IPS-15b (cell line): Measurements from ENCODE around the gene KDM5A.

Experiments
- H3K27me3 ChIP-seq: one replicate; pipeline ENCODE4 v1.6.1; 2013; ENCODE audit warnings: low read length; ENCODE audit not compliant: control insufficient read depth, insufficient read depth
- H3K36me3 ChIP-seq: one replicate; pipeline ENCODE4 v1.6.1; 2013; ENCODE audit warnings: low read length; ENCODE audit not compliant: control insufficient read depth, insufficient read depth
- H3K4me1 ChIP-seq: one replicate; pipeline ENCODE4 v1.6.1; 2013; ENCODE audit warnings: mild to moderate bottlenecking, low read length; ENCODE audit not compliant: control insufficient read depth, insufficient read depth
- H3K4me3 ChIP-seq: one replicate; pipeline ENCODE4 v1.5.1; 2013; ENCODE audit warnings: low read depth, low read length
- H3K9ac ChIP-seq: one replicate; pipeline ENCODE4 v1.6.1; 2013; ENCODE audit warnings: low read depth, mild to moderate bottlenecking, low read length
- H3K9me3 ChIP-seq: one replicate; pipeline ENCODE4 v1.6.1; 2013; ENCODE audit warnings: mild to moderate bottlenecking, low read length; ENCODE audit not compliant: control insufficient read depth, insufficient read depth

KDM5A gene

DNA sequence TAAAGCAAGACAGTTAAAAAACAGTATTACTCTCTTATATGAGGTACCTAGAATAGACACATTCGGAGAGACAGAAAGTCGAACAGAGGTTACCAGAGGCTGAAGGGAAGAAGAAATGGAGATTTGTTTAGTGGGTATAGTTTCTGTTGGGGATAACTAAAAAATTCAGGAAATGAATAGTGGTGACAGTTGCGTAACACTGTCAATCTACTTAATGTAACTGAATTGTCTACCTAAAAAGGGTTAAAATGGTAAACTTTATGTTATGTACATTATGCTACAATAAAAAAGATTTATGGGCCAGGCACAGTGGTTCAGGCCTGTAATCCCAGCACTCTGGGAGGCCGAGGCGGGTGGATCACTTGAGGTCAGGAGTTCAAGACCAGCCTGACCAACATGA lies 95.9 kb downstream of the KDM5A start:
- no peak overlapping the region for H3K9ac ChIP-seq
- H3K4me3 ChIP-seq = no peak overlapping the region
- no peaks in the 10 kb centered on the region for H3K27me3 ChIP-seq
- no peaks in the 10 kb centered on the region for H3K9me3 ChIP-seq
- no peaks in the 10 kb centered on the region for H3K4me1 ChIP-seq
- peaks cover 7% of the 10 kb centered on the region for H3K36me3 ChIP-seq

DNA sequence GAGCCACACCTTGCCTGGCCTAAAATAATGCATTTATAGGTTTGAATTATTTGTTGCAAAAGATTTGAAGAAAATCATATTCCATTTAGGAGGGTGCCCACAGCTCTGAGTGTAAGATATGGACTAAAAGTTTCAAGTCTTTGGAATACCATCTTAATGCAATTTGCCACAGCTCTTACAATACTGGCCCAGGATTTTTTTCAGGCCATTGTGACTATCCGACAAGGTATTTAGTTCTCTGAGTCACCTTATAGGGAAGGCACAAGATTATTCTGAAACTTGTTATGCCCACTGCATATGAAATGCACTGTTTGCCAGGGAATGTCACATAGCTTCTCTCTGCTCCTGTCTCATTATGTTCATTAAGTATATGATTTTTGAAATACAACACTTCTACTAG lies 96.9 kb downstream of the KDM5A start:
- Histone ChIP-seq H3K9me3 (no peaks in the 10 kb centered on the region), H3K9ac (no peak overlapping the region), H3K4me1 (no peaks in the 10 kb centered on the region), H3K36me3 (peaks cover 7% of the 10 kb centered on the region), H3K27me3 (no peaks in the 10 kb centered on the region), H3K4me3 (no peak overlapping the region)

DNA sequence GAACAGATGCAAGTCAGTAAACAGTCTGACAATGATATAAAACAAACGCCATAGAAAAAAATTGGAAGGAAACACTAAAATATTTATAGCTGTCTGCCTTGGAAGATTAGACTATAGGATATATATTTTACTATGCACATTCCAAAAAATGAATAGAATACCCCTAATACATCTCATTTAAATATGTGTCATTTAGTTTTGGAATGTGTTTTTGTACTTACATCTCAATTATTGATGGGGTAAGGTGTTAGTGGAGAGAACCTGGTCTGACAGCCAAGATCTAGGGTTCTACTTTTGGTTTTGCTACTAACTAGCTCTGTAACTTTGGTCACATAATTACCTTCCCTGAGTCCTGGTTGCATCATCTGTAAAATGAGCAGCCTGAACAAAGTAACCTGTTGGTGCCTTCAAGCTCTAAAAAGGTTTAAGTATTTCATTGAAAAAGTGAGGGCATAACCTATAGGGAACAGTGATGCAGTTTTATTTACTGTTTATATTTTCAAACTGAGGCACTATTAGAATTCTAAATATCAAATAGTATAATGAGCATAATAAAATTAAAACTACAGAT lies 97.9 kb downstream of the KDM5A start:
- peaks cover 7% of the 10 kb centered on the region for H3K36me3 ChIP-seq
- H3K27me3 ChIP-seq = no peaks in the 10 kb centered on the region
- no peak overlapping the region for H3K9ac ChIP-seq
- no peak overlapping the region for H3K4me3 ChIP-seq
- no peaks in the 10 kb centered on the region for H3K9me3 ChIP-seq
- H3K4me1 ChIP-seq = no peaks in the 10 kb centered on the region

GRCh38 chr12:288687-289086 lies 100.4 kb downstream of the KDM5A start:
- no peak overlapping the region for H3K4me3 ChIP-seq
- no peaks in the 10 kb centered on the region for H3K4me1 ChIP-seq
- no peaks in the 10 kb centered on the region for H3K9me3 ChIP-seq
- no peaks in the 10 kb centered on the region for H3K27me3 ChIP-seq
- H3K9ac ChIP-seq = no peak overlapping the region
- peaks cover 13% of the 10 kb centered on the region for H3K36me3 ChIP-seq

DNA sequence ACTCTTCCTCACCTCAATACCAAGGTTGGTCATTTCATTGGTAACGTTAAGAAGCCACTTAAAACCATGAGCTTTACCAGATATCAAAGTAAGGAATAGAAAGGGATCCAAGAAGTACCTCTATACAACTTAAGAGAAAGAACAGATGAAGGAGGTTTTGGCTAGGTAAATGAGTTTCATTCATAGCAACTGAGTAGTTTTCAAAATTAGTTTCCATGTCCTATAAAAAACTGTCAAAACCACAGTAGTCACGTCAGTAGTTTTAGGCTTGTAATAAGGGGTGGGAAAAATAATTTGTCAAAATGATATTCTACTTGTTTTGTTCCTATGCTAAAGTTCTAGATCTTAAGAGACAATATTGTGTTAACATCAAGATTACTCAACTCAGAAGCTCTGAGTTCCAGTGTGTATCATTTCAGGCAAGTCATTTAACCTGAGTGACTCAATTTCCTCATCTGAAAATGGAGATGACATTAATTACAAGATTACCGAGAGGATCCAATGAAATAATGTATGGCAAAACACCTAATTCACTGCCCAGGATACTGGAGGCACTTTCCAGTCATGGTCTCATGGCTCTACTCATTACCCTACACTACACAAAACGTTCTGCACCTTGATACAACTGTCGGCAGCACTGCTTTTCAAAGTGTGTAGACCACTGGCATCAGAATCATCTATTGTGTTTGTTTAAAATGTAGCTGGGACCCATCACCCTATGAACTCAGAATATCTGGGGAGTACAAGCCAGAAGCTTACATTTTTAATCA lies 102.4 kb downstream of the KDM5A start:
- Histone ChIP-seq H3K9me3 (no peaks in the 10 kb centered on the region), H3K9ac (no peak overlapping the region), H3K4me1 (no peaks in the 10 kb centered on the region), H3K36me3 (peaks cover 6% of the 10 kb centered on the region), H3K27me3 (no peaks in the 10 kb centered on the region), H3K4me3 (no peak overlapping the region)

GRCh38 chr12:278046-278445 lies 111.1 kb downstream of the KDM5A start:
- H3K4me1 ChIP-seq = no peaks in the 10 kb centered on the region

DNA sequence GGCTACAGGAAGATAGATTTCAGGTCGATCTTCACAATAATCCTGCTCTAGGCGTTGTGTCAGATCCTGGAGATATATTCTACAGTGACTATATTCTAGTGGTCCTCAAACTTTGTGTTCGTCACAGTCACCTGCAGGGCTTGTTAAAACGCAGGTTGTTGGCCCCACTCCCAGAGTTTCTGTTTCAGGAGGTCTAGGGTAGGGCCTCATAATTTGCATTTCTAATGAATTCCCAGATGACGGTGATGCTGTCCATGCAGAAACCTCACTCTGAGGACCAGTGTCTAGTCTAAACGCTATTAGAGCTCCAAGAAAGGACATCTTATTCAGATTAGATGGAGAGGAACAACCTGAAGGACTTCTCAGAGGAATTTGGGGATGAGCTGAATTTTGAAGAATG lies 113.3 kb downstream of the KDM5A start:
- no peak overlapping the region for H3K4me3 ChIP-seq
- H3K9ac ChIP-seq = no peak overlapping the region
- no peaks in the 10 kb centered on the region for H3K4me1 ChIP-seq
- H3K36me3 ChIP-seq = no peaks in the 10 kb centered on the region
- no peaks in the 10 kb centered on the region for H3K27me3 ChIP-seq
- H3K9me3 ChIP-seq = no peaks in the 10 kb centered on the region

More at GRCh38 chr12:278046-278445, 111.1 kb downstream of the KDM5A start:
- no peak overlapping the region for H3K4me3 ChIP-seq
- H3K27me3 ChIP-seq = no peaks in the 10 kb centered on the region
- H3K9ac ChIP-seq = no peak overlapping the region
- no peaks in the 10 kb centered on the region for H3K36me3 ChIP-seq
- no peaks in the 10 kb centered on the region for H3K9me3 ChIP-seq

DNA sequence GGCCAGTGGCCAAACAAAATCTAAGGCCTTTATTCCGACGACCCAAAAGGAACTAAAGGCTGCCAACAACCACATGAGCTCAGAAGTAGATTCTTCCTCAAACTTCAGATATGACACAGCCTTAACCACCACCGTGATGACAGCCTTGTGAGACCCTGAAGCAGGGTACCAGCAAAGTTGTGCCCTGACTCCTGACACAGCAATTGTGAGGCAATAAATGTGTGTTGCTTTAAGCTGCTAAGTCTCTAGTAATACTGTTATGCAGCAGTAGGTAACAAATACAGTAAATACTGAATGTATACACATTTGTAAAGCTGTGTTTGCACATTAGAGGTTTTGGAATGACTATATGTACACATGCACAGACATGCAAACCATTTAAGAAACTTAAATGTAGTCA lies 115.7 kb downstream of the KDM5A start:
- H3K9me3 ChIP-seq = no peaks in the 10 kb centered on the region
- H3K27me3 ChIP-seq = no peaks in the 10 kb centered on the region
- H3K4me3 ChIP-seq = no peak overlapping the region
- no peaks in the 10 kb centered on the region for H3K36me3 ChIP-seq
- no peak overlapping the region for H3K9ac ChIP-seq
- H3K4me1 ChIP-seq = no peaks in the 10 kb centered on the region

DNA sequence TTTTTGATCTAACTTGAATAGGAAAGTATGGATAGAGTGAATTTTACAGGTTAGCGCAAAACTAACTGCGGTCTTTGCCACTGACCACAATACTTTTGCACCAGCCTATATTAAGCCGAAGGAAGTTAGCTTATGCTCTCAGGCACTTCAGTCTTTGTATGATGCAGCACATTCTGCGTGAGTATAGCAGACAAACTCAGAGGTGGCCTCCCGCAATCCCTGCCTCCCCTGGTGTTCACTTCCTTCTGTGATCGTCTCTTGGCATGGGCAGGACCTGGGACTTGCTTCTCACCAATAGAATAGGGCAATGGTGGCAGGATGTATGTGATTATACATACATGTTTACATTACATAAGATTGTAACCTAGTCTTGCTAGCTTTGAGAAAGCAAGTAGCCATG lies 116.2 kb downstream of the KDM5A start:
- Histone ChIP-seq H3K4me1 (no peaks in the 10 kb centered on the region), H3K27me3 (no peaks in the 10 kb centered on the region), H3K9ac (no peak overlapping the region), H3K36me3 (no peaks in the 10 kb centered on the region), H3K9me3 (no peaks in the 10 kb centered on the region), H3K4me3 (no peak overlapping the region)

- no peak overlapping the region for H3K9ac ChIP-seq
- no peaks in the 10 kb centered on the region for H3K36me3 ChIP-seq
- no peaks in the 10 kb centered on the region for H3K27me3 ChIP-seq
- H3K9me3 ChIP-seq = no peaks in the 10 kb centered on the region
- no peaks in the 10 kb centered on the region for H3K4me1 ChIP-seq
- H3K4me3 ChIP-seq = no peak overlapping the region
These were observed 118.0 kb downstream of the KDM5A start for GRCh38 chr12:271161-271560.

- Histone ChIP-seq H3K4me3 (no peak overlapping the region), H3K4me1 (no peaks in the 10 kb centered on the region), H3K9me3 (no peaks in the 10 kb centered on the region), H3K9ac (no peak overlapping the region), H3K36me3 (no peaks in the 10 kb centered on the region), H3K27me3 (no peaks in the 10 kb centered on the region)
These were observed 119.9 kb downstream of the KDM5A start for GRCh38 chr12:269191-269590.

GRCh38 chr12:268483-268840 lies 120.7 kb downstream of the KDM5A start:
- Histone ChIP-seq H3K9me3 (no peaks in the 10 kb centered on the region), H3K36me3 (no peaks in the 10 kb centered on the region), H3K4me1 (no peaks in the 10 kb centered on the region), H3K9ac (no peak overlapping the region), H3K27me3 (no peaks in the 10 kb centered on the region), H3K4me3 (no peak overlapping the region)
